HPDE6-E6E7 (cell line): ENCODE data around the gene DYSF.

Experiments
- DNase-seq: peaks from one replicate; pipeline ENCODE4 v3.0.0; 2011; ENCODE audit warnings: missing footprints; ENCODE audit errors: extremely low spot score

Gene DYSF

DNA sequence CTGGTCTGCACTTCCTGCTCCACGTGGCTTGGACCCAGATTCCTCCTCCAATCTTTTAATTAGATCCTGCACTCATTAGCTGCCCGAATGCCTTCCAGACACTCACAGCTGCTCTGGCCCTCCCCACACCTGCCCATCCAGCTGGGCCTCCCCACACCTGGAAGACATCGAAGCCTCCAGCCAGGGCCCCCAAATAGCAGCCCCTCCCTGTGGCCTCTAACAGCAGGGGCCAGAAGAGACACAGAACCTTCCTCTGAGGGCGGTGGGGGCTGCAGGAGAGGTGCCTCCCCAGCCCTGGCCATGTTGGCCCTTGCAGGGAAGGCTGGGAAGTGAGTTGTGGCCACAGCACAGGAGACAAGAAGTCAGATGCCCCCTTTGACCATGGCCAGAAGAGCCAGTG, 252.8 kb downstream of the DYSF start:
- DNase-seq = no peak

DNA sequence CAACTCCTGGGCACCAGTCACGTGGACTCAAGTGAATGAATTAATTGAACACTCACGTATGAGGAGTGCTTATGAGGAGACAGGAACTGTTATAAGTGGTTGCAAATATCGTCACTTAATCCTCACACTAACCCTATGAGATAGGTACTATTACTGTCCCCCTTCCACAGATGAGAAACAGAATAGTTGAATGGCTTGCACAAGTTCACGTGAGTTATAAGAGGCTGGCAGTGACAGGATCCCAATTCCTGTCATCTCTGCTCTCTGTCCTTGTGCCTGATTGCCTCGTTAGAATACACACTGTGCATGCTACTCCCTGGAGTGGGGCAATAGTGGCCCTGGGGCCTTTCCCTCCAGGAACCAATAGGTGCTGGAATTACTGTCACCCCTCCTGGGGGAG, 253.5 kb downstream of the DYSF start:
- no peak for DNase-seq

DNA sequence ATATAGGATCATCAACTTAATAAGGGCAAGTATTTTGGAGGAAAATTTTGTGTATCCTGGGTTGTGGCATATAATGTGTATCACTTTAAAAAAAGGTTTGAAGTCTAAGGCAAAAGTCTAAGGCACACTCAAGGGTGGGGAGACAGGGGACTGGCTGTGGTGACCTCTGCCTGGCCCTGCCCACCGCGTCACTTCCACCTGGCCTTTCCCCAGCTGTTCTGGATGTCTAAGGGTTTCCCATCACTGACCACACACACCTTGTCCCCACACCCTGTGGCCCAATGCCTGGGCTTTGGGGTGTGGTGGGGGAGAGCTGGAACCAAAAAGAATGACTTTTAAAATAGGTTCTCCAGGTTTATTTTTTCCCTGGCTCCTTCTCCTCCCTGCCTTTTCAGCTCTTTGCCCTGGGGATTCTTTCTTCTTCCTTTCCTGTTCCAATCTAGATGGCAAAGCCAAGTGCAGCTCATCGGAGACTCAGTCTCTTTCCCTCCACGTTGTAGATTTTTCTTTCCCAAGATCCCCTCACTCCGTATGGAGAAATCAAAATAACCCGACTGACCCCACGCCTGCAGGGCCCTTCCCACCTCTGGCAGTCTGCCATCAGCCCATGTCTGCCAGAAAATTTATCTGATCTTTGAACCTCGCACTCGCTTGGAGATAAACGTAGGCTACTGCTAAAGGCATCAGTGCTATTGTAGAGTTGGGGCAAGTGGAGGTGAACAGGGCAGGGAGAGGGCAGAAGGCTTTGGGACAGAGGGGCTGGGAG, 257.2 kb downstream of the DYSF start:
- no peak for DNase-seq

- DNase-seq = no peak
Observed at GRCh38 chr2:71711133-71711855, 257.9 kb downstream of the DYSF start.

DNA sequence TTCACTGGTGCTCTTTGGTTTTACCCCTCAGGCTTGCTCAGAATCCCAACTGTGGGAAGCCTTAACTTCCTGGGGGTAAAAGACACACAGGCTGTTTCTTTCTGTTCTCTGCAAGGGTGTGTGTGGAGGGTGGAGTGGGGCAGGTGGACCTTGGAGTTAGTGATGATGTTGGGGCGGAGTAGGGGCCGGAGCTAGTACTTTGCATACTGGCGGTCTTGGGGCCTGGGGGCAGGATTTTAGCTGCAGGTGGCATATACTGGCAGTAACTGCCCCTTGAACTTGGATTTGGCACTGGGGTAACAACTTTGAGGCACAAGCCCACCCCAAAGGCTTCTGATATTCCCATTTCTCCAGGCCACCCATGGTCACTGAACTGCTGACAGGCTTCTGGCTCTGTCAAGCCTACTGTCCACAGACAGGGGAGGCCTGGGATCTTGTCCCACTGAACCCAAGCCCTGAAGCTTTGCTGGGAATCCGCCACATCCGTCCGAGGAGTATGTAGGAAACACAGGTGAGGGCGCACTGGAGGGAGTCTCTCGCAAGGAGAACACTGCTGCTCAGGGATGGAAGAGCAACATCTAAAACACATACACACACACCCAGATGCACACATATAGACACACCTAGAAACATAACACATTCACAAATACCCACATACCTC, 258.9 kb downstream of the DYSF start:
- no peak for DNase-seq

DNA sequence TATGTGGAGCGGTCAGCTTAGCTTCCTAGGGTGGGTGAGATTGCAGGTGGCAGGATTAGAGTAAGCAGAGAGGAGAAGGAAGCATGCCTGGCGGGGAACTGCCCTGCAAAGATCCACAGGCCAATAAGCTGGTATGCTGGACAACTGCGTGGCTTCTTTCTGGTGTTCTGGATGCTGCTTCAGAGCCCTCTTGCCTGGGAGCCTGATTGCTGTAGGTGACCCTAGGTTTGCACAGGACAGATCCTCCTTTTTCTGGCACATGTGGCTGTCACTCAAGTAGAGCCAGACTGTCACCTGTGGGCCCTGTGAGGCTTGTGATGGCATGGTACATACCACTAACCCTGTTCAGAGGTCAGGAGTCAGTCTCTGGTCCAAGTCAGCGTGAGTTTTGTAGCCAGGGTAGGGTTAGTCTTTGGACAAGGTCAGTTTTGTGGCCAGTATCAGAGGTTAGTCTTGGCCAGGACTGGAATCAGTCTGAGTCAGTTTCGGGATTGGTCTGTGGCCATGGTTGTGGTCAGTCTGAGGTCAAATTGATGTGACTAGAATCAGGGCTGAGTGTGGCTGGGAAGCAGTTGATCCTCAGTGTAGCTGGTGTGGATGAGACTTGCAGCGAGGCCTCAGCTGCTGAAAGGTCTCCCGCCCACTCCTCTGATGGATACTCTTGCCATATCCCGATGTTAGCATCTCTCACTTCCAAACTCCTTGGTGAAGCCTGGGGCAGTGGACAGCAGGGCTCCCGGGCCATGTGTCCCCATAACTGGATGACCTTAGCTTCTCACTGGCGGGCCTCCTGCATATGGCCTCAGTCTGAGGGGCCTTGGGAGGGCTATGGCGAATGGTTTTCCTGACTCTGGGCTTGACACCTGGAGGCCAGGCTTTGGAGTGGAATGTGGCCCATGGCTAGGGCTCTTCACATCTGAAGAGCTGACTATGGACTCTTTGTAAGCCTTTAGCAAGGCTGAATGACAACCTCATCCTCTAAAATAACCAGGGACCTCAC, 260.5 kb downstream of the DYSF start:
- no peak for DNase-seq

- no peak for DNase-seq
Observed at GRCh38 chr2:71714601-71715240, 261.4 kb downstream of the DYSF start.

- no peak for DNase-seq
Observed at GRCh38 chr2:71715241-71715750, 261.9 kb downstream of the DYSF start.

DNA sequence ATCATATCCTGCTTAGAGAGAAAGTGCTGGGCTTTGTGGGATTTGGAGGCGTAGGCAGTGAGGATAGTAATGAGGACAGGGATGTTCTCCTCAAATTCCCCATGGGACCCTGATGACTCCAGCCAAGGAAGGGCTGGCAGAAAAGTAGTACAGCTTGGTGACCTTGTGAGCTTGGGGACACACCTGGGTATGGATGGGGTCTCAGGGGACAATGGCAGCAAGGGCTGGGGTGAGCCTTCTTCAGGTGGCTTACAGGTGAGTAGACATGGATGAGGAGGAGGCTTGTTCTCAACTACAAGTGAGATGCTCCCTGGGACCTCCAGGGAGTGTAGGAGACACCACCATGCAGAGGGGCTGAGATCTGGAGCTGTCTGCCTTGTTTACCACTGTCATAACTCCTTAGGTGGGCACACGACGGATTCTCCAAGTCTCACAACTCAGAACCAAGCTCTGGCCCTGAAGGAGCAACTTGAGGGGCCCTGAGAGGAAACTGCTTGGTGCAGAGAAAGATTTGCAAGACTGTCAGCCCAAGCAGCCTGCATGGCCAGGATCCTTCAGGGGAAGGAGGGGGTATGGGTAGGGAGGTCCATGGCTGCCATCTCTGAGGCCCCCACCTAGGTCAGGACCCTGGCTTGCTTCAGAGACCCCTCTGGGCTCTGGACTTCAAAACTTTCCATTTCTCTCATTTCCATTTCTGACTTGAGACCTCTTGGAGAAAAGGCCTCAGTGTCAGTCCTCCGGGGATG, 262.8 kb downstream of the DYSF start:
- DNase-seq = no peak

DNA sequence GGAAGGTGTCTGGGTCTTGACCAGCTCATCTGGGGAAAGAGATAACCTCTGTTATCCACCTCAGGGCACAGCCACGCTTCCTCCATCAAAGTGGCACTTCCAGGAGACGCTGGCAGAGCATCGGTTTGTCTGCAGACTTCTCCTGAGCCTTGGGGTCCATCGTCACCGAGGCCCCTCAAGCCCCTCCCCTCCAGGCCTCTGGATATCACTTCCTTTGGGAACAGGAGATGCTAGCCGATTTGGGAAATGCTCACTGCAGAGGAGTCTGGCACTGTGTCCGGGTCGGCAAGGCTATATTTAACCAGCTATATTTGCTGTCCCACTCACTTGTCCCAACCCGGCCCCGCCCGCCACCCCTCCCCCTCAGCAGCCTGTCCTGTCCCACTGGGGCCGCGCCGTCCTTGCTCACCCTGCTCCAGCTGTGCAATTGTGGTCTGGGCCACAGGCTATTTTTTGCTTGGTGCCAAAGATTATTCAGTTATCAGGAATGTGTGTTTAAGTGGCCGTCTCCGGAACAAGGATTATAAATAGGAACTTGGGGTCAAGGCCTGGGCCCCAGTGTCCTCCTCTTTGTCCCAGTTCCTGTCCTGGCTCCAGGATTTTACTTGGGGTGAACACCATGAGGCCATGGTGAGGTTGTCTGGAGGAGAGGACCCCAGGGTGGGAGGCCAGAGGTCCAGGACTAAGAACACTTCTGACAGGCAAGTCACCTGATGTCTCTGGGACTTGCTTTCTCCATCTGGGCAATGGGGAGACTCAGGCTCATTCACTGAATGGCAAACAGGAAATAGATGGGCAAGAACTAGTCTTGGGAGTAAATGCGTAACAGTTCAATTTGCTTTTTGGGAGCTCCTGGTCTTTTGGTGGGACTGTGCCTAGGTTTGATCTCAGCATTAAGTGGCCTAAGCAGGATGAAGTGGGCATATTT, 263.6 kb downstream of the DYSF start:
- no peak for DNase-seq

GRCh38 chr2:71718686-71719085, 265.3 kb downstream of the DYSF start:
- DNase-seq = no peak

- no peak for DNase-seq
Observed at GRCh38 chr2:71719520-71720282, 266.3 kb downstream of the DYSF start.

DNA sequence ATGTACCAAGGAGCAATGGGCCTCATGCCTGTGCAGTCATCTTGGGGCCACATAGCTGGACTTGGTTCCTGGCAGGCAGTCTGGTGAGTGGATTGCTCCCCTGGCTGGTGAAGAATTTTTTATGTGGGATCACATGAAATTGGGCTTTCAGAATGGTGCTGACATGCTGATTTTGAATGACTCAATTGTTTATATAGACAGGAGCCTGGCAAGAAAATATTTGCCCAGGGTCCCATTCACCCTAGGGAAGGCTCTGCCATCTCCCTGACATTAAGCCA, 266.9 kb downstream of the DYSF start:
- no peak for DNase-seq

DNA sequence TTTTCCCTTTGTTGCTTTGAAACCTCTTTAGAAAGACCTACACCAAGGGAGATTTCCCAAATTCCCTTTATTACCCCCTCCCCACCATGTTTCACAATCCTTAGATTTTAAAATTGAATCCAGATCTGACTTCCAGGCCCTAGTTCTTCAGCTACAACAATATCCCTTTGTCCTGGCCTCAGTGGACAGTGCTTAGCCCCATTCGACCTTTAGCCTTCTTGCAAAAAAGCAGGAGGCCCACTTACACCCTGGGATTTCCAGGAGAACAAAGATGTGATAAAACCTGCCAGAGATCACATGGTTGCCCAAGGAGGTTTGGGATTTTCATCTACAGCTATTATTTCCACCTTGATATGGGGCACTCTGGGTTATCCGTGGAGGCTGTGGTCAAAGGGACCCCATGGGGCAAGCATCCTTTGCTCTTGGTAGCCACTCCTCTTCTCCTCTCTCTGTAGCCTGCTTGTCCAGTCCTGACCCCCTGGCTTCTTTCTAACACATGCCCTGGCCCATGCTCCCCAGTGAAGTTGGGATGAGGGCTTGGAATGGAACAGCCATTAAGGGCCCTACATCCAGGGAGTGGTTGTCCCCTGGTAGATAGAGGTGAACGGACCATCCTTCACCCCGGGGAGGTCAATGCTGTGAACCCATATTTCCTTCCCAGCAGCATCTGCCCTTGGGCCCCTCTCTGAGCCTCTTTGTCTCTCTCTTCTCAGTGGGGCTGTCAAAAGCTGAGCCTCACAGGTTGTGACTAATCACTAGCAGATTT, 267.4 kb downstream of the DYSF start:
- no peak for DNase-seq

DNA sequence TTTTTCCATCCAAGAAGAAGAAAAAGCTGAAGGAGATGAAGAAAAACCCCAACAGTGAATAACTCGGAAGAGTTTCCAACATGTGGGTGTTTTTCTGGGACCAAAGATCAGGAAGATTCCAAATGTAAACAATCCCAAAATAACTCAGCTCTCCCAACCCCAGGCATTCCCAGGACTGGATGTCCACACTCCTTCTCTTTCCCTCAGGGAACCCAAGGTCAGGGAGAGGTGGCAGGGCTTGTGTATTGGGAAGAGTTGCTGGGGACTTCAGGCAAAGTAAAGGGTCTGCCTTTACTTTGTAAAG, 268.0 kb downstream of the DYSF start:
- no peak for DNase-seq

DNA sequence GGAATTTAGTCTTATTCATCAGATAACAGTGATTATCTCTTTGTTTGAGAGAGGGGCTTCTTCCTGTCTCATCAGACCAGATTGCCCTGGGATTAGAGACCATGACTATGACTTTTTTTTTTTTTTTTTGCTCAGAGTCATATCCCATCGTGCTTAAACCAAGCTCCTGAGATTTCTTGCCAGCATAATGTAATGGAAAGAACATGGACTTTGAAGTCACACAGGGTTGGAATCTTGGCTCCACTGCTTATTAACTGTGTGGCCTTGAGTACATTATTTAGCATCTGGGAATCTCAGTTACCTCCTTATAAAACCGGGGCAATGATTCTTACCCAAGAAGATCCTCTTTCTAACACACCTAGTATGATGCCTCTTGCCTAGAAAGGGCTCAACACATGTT, 268.3 kb downstream of the DYSF start:
- no peak for DNase-seq

DNA sequence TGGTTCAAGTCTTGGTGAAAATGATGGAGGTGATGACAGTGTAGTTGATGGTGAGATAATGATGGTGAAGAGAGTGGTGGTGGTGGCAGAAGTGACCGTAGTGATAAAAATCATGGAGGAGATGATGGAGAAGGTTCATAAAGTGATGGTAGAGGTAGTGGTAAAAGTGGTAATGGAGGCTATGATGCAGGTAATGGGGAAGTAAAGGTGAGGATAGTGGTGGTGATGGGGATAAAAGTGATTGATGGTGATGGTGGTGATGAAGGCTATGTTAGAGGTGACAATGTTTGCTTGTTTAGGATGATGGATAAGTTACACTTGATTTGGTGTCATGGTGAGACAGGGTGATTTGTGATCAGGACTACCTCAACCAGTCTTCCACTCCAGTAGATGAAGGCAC, 268.9 kb downstream of the DYSF start:
- no peak for DNase-seq

DNA sequence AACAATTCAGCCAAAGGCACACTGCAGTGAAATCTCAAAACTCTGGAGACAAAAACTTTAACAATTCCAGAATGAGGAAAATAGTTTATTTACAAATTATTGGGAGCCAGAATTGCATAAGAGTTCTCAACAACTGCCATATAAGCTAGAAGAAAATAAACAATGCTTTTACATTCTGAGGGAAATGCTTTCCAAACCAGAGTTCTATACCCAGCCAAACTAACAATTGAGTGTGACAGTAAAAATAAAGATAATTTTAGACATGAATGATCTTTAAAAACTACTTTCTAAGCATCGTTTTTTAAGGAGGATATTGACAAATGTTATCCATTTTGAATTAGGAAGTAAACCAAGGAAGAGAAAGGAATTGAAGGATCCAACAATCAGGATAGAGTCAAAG, 271.4 kb downstream of the DYSF start:
- no peak for DNase-seq
